ENCODE data around the gene TMA7B.
A peak's percentile ranks its signal among the peaks of the same experiment; 100 is the strongest.
"Not testable (repeated sequence)": the region's sequence is repeated elsewhere in the genome, so short reads cannot be mapped to it uniquely, and the experiment has no call there.

Gene TMA7B

GRCh38 chr22:39983346-39983745, 23.1 kb downstream of the TMA7B start:
- DNase-seq (ENCODE audit: low read depth in 2 of 2) = no peak

GRCh38 chr22:39984006-39984405, 23.8 kb downstream of the TMA7B start:
- DNase-seq (ENCODE audit: low read depth in 2 of 2) = no peak

GRCh38 chr22:39984746-39985145, 24.5 kb downstream of the TMA7B start:
- no peak for DNase-seq (ENCODE audit: low read depth in 2 of 2)

GRCh38 chr22:39985383-39986035, 25.3 kb downstream of the TMA7B start:
- no peak for DNase-seq (ENCODE audit: low read depth in 2 of 2)

GRCh38 chr22:39988386-39989114, 28.4 kb downstream of the TMA7B start:
- DNase-seq (ENCODE audit: low read depth in 2 of 2) = no peak

GRCh38 chr22:39989633-39990032, 29.4 kb downstream of the TMA7B start:
- DNase-seq (ENCODE audit: low read depth in 2 of 2) = no peak

GRCh38 chr22:39990686-39991085, 30.5 kb downstream of the TMA7B start:
- no peak for DNase-seq (ENCODE audit: low read depth in 2 of 2)

GRCh38 chr22:39991159-39991860, 31.1 kb downstream of the TMA7B start:
- DNase-seq (ENCODE audit: low read depth in 2 of 2) = no peak

GRCh38 chr22:39992088-39992826, 32.1 kb downstream of the TMA7B start:
- DNase-seq (ENCODE audit: low read depth in 2 of 2) = no peak

- DNase-seq (ENCODE audit: low read depth in 2 of 2) = not testable (repeated sequence)
Measured at GRCh38 chr22:39992894-39993293, 32.7 kb downstream of the TMA7B start.

GRCh38 chr22:39994041-39994565, 33.9 kb downstream of the TMA7B start:
- DNase-seq (ENCODE audit: low read depth in 2 of 2) = peak; percentile 25 to 26

- no peak for DNase-seq (ENCODE audit: low read depth in 2 of 2)
Measured at GRCh38 chr22:39994566-39995392, 34.6 kb downstream of the TMA7B start, which contains the start of gene FAM83F. Gene FAM83F, plus strand, starts transcription at chr22:39994954. Its CDS starts 89 bp downstream, at chr22:39995043.

- no peak for DNase-seq (ENCODE audit: low read depth in 2 of 2)
Measured at GRCh38 chr22:39995393-39996252, 35.4 kb downstream of the TMA7B start.

- DNase-seq (ENCODE audit: low read depth in 2 of 2) = no peak
Measured at GRCh38 chr22:39996732-39997131, 36.5 kb downstream of the TMA7B start.

GRCh38 chr22:39997421-39997820, 37.2 kb downstream of the TMA7B start:
- DNase-seq (ENCODE audit: low read depth in 2 of 2) = no peak

- DNase-seq (ENCODE audit: low read depth in 2 of 2) = no peak
Measured at GRCh38 chr22:39997939-39998726, 37.9 kb downstream of the TMA7B start.

- DNase-seq (ENCODE audit: low read depth in 2 of 2) = no peak
Measured at GRCh38 chr22:39999144-39999757, 39.1 kb downstream of the TMA7B start.

- DNase-seq (ENCODE audit: low read depth in 2 of 2) = no peak
Measured at GRCh38 chr22:40000171-40000570, 40.0 kb downstream of the TMA7B start.

GRCh38 chr22:40001106-40001505, 40.9 kb downstream of the TMA7B start:
- no peak for DNase-seq (ENCODE audit: low read depth in 2 of 2)

All from activated CD8-positive, alpha-beta memory T cell treated with anti-CD3 and anti-CD28 coated beads for 4 hours (primary cell).